Gastroesophageal sphincter (tissue), 3 donors: ENCODE data around the gene CSGALNACT2.

Experiments used
- POLR2AphosphoS5 ChIP-seq: sonication (generic); formaldehyde crosslinking; IDR thresholded peaks from one replicate; pipeline ENCODE4 v1.6.1; 2017; ENCODE audit warnings: antibody characterized with exemption
- TF ChIP-seq, protein P1 (sequence below), 4 experiments: fragments of 200-600 bp in 2 of 4; fragments of 450-650 bp in 2 of 4; sonication (generic) in 1 of 4; IDR thresholded peaks; one replicate each; pipeline ENCODE4 v1.5.1; 2017 to 2019; ENCODE audit warnings: antibody characterized with exemption in 4 of 4, mild to moderate bottlenecking in 2 of 4, moderate library complexity in 2 of 4

DNA sequence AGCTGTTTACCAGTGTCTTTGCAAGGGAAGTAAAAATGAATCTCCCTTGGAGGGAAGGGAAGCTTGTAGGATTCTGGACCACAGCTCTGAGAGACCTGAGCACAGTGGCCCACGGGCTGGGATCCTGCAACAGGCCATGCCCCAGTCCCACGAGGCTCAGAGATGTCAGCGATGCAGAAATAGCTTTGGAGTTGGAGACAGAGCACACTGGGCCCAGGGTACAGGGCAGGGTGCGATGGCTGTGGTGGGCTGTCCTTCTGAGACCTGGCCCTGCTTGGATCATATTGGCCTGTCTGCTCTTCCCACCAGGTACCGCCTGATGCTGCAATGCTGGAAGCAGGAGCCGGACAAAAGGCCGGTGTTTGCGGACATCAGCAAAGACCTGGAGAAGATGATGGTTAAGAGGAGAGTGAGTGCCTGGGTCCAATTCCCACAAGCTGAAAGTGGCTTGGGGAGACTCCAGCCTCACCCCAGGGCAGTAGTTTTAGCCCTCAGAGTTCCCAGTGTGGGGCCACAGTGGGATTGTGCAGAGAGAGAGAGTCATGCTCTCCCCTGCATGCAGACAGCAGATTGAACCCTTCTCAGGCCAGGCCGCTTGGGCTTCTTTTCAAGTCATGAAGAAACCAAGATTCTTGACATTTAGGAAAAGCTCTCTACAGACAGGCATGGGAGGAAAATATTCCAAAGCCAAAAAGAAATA is 13.5 kb upstream of the CSGALNACT2 start:
- TF ChIP-seq, protein P1, sequence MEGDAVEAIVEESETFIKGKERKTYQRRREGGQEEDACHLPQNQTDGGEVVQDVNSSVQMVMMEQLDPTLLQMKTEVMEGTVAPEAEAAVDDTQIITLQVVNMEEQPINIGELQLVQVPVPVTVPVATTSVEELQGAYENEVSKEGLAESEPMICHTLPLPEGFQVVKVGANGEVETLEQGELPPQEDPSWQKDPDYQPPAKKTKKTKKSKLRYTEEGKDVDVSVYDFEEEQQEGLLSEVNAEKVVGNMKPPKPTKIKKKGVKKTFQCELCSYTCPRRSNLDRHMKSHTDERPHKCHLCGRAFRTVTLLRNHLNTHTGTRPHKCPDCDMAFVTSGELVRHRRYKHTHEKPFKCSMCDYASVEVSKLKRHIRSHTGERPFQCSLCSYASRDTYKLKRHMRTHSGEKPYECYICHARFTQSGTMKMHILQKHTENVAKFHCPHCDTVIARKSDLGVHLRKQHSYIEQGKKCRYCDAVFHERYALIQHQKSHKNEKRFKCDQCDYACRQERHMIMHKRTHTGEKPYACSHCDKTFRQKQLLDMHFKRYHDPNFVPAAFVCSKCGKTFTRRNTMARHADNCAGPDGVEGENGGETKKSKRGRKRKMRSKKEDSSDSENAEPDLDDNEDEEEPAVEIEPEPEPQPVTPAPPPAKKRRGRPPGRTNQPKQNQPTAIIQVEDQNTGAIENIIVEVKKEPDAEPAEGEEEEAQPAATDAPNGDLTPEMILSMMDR (IDR thresholded peaks at IDR 0.05), result no peak
- TF ChIP-seq POLR2AphosphoS5, result no peak
